Measurements from ENCODE around the gene TMEM108. TPM values are rescaled to one million over a fixed set of nuclear protein-coding genes. Genes with fewer than 3 reads are reported as not detected.

Gene TMEM108
- total RNA-seq, 4 donors from 2014 or later: 0.70 to 4.0 (median 1.4) TPM

- no peaks in the 10 kb centered on the region for H3K9me3 ChIP-seq
- no peak overlapping the region for H3K4me3 ChIP-seq
- peaks cover 4% of the 10 kb centered on the region for H3K4me1 ChIP-seq
- DNase-seq (ENCODE audit: low spot score in 2 of 2): no peak
- H3K36me3 ChIP-seq: no peaks in the 10 kb centered on the region
- H3K27me3 ChIP-seq: no peaks in the 10 kb centered on the region
- H3K27ac ChIP-seq: no peak overlapping the region
- TF ChIP-seq CTCF (IDR thresholded peaks at IDR 0.05) (no peak), POLR2AphosphoS5 (IDR thresholded peaks at IDR 0.05) (no peak), EP300 (IDR thresholded peaks at IDR 0.05) (no peak), POLR2A (IDR thresholded peaks at IDR 0.05) (no peak)
- WGBS: 92% methylated on average over 5 of the region's 5 CpGs
Observed at GRCh38 chr3:133383741-133384140, 345.6 kb downstream of the TMEM108 start.

- DNase-seq (ENCODE audit: low spot score in 2 of 2): no peak
- Histone ChIP-seq H3K4me3 (no peak overlapping the region), H3K27ac (no peak overlapping the region), H3K27me3 (no peaks in the 10 kb centered on the region), H3K9me3 (no peaks in the 10 kb centered on the region), H3K4me1 (peaks cover 4% of the 10 kb centered on the region), H3K36me3 (no peaks in the 10 kb centered on the region)
- 26% methylated on average over 13 of the region's 13 CpGs for WGBS
- TF ChIP-seq CTCF (IDR thresholded peaks at IDR 0.05) (peak; percentile 39 to 59), POLR2AphosphoS5 (IDR thresholded peaks at IDR 0.05) (no peak), EP300 (IDR thresholded peaks at IDR 0.05) (no peak), POLR2A (IDR thresholded peaks at IDR 0.05) (no peak)
Observed at GRCh38 chr3:133384331-133385027, 346.3 kb downstream of the TMEM108 start.

- TF ChIP-seq POLR2A (IDR thresholded peaks at IDR 0.05) (no peak), POLR2AphosphoS5 (IDR thresholded peaks at IDR 0.05) (no peak), CTCF (IDR thresholded peaks at IDR 0.05) (no peak), EP300 (IDR thresholded peaks at IDR 0.05) (no peak)
- H3K36me3 ChIP-seq: no peaks in the 10 kb centered on the region
- H3K27ac ChIP-seq: no peak overlapping the region
- H3K9me3 ChIP-seq: no peaks in the 10 kb centered on the region
- DNase-seq (ENCODE audit: low spot score in 2 of 2): no peak
- peaks cover 4% of the 10 kb centered on the region for H3K4me1 ChIP-seq
- no peaks in the 10 kb centered on the region for H3K27me3 ChIP-seq
- H3K4me3 ChIP-seq: no peak overlapping the region
Observed at GRCh38 chr3:133386876-133387275, 348.7 kb downstream of the TMEM108 start.

GRCh38 chr3:133387341-133387740 lies 349.1 kb downstream of the TMEM108 start:
- Histone ChIP-seq H3K27me3 (no peaks in the 10 kb centered on the region), H3K36me3 (no peaks in the 10 kb centered on the region), H3K4me3 (no peak overlapping the region), H3K9me3 (no peaks in the 10 kb centered on the region), H3K27ac (no peak overlapping the region), H3K4me1 (peaks cover 4% of the 10 kb centered on the region)
- WGBS: 47% methylated on average over 2 of the region's 4 CpGs
- DNase-seq (ENCODE audit: low spot score in 2 of 2): no peak
- no peak for TF ChIP-seq CTCF (IDR thresholded peaks at IDR 0.05)
- TF ChIP-seq POLR2AphosphoS5 (IDR thresholded peaks at IDR 0.05): no peak
- TF ChIP-seq EP300 (IDR thresholded peaks at IDR 0.05): no peak
- TF ChIP-seq POLR2A (IDR thresholded peaks at IDR 0.05): no peak

- Histone ChIP-seq H3K4me1 (peaks cover 4% of the 10 kb centered on the region), H3K9me3 (peaks cover 2% of the 10 kb centered on the region), H3K27ac (no peak overlapping the region), H3K36me3 (no peaks in the 10 kb centered on the region), H3K27me3 (no peaks in the 10 kb centered on the region), H3K4me3 (no peak overlapping the region)
- no peak for DNase-seq (ENCODE audit: low spot score in 2 of 2)
- WGBS: 60% methylated on average over 4 of the region's 4 CpGs
- no peak for TF ChIP-seq POLR2A (IDR thresholded peaks at IDR 0.05)
- TF ChIP-seq POLR2AphosphoS5 (IDR thresholded peaks at IDR 0.05): no peak
- no peak for TF ChIP-seq CTCF (IDR thresholded peaks at IDR 0.05)
- no peak for TF ChIP-seq EP300 (IDR thresholded peaks at IDR 0.05)
Observed at GRCh38 chr3:133388696-133389395, 350.7 kb downstream of the TMEM108 start.

All from suprapubic skin (tissue), 4 donors.